Measurements from ENCODE around the gene SGSM1. TPM values are rescaled to one million over a fixed set of nuclear protein-coding genes. Genes with fewer than 3 reads are reported as not detected.

Gene SGSM1
- total and polyA plus RNA-seq, 9 of the 15 experiments (the other 6 are each of a cell fraction or from before 2014, with no cell fraction given) = not detected

DNA sequence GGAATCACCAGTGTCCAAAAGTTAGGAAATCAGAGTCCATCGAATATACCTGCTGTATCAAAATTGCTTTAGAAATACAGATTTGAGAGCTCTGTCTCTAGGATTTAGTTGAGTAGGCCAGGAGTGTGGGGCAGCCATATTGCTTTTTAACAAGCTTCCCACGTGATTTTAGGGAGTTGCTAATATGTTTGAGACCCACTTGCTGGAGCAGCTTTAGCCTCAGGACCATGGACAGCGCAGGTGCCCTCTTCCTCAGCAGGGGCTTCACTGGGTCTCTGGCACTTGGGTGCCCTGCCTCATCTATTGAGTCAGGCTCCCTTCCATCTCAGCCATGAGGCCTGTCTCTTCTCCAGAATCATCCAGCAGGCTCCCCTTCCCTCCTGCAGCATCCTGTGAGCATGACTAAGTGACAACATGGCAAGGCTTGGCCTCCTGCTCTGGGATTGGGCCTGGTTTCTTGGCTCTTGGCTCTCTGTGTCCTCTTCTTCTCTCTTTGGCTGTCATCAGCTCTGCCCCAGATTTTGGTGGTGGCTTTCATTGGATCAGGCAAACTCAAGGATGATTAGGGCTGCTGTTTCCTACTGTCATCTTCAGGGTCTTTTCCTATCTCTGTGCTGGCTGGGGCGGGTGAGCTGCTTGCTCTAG, 70.0 kb downstream of the SGSM1 start:
- no peak overlapping the region for H3K27ac ChIP-seq (ENCODE audit: extremely low read depth, low read depth, low read length)
- no TSS peak for BruUV-seq (replicated peaks)
- H3K4me3 ChIP-seq = no peak overlapping the region
- in situ Hi-C loops (cut with MboI) (no loop called here), intact Hi-C loops (cut with micrococcal nuclease) (no loop called here)
- ChIA-PET POLR2A (interaction anchor here (0.7 kb wide), 1 partner anchor 43 kb away, joined by 3 read pairs; no protein-coding TSS in a partner anchor), CTCF (ENCODE audit: low intra/inter-chr PET ratio) (interaction anchor here (0.5 kb wide), 1 partner anchor 190 kb away, joined by 3 read pairs; no protein-coding TSS in a partner anchor)
- no peaks in the 10 kb centered on the region; a peak in 1 of 5 replicates for H3K27me3 ChIP-seq (ENCODE audit: control insufficient read depth in 2 of 2, insufficient read depth in 2 of 2, low read length in 2 of 2)
- no peaks in the 10 kb centered on the region for H3K9me3 ChIP-seq (replicated peaks; ENCODE audit: control insufficient read depth, insufficient read depth, low read depth, low read length)
- no peaks in the 10 kb centered on the region for H4K20me1 ChIP-seq (replicated peaks; ENCODE audit: control insufficient read depth, insufficient read depth, low read length)
- FAIRE-seq (no peak), DNase-seq (ENCODE audit: extremely low read depth in 1 of 4, low spot score in 3 of 4) (peak; percentile 16 to 33 (median 24)), ATAC-seq (no peak)
- 3% methylated on average over 4 of the region's 4 CpGs for WGBS (ENCODE audit: insufficient coverage, low coverage, missing lambda C conversion rate)
- no peak overlapping the region for H2AFZ ChIP-seq (ENCODE audit: low read depth, low read length)
- no peaks in the 10 kb centered on the region for H3K79me2 ChIP-seq (ENCODE audit: control insufficient read depth, insufficient read depth, low read length)
- H3K36me3 ChIP-seq (ENCODE audit: control insufficient read depth, insufficient read depth, low read length) = no peaks in the 10 kb centered on the region
- H3K9ac ChIP-seq (ENCODE audit: insufficient read depth in 1 of 2, low read depth in 2 of 2, low read length in 2 of 2) = no peak overlapping the region
- H3K4me2 ChIP-seq (ENCODE audit: insufficient read depth, low read length) = no peak overlapping the region
- no peaks in the 10 kb centered on the region for H3K9me1 ChIP-seq (ENCODE audit: control insufficient read depth, insufficient read depth, low read length)
- H3K4me1 ChIP-seq (replicated peaks in 1 of 2; ENCODE audit: control insufficient read depth in 2 of 2, insufficient read depth in 2 of 2, low read length in 2 of 2) = no peaks in the 10 kb centered on the region; a peak in 1 of 5 replicates
- TF ChIP-seq EHMT2 (IDR thresholded peaks at IDR 0.05) = peak; percentile 93
- no peak for TF ChIP-seq YY1 (IDR thresholded peaks at IDR 0.05; ENCODE audit: borderline replicate concordance in 1 of 3, control insufficient read depth in 1 of 3, extremely low read depth in 1 of 3, insufficient read depth in 3 of 3, insufficient read length in 1 of 3, insufficient replicate concordance in 2 of 3, low read depth in 1 of 3, low read length in 2 of 3)
- peak; percentile 60; the same call in 1 of the 2 replicates for TF ChIP-seq PRMT5 (CRISPR knock-in tag; IDR thresholded peaks at IDR 0.05)
- peak; percentile 80 for TF ChIP-seq MIER1 (IDR thresholded peaks at IDR 0.05; ENCODE audit: low read depth)
- TF ChIP-seq, protein P1, sequence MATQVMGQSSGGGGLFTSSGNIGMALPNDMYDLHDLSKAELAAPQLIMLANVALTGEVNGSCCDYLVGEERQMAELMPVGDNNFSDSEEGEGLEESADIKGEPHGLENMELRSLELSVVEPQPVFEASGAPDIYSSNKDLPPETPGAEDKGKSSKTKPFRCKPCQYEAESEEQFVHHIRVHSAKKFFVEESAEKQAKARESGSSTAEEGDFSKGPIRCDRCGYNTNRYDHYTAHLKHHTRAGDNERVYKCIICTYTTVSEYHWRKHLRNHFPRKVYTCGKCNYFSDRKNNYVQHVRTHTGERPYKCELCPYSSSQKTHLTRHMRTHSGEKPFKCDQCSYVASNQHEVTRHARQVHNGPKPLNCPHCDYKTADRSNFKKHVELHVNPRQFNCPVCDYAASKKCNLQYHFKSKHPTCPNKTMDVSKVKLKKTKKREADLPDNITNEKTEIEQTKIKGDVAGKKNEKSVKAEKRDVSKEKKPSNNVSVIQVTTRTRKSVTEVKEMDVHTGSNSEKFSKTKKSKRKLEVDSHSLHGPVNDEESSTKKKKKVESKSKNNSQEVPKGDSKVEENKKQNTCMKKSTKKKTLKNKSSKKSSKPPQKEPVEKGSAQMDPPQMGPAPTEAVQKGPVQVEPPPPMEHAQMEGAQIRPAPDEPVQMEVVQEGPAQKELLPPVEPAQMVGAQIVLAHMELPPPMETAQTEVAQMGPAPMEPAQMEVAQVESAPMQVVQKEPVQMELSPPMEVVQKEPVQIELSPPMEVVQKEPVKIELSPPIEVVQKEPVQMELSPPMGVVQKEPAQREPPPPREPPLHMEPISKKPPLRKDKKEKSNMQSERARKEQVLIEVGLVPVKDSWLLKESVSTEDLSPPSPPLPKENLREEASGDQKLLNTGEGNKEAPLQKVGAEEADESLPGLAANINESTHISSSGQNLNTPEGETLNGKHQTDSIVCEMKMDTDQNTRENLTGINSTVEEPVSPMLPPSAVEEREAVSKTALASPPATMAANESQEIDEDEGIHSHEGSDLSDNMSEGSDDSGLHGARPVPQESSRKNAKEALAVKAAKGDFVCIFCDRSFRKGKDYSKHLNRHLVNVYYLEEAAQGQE (IDR thresholded peaks at IDR 0.05; ENCODE audit: borderline replicate concordance) = peak; percentile 97
- TF ChIP-seq, protein P1 (CRISPR knock-in tag; IDR thresholded peaks at IDR 0.05; ENCODE audit: low read depth) = peak; percentile 90
- TF ChIP-seq NR2C1 (IDR thresholded peaks at IDR 0.05) = no peak
- TF ChIP-seq NR2C1 (tag; IDR thresholded peaks at IDR 0.05) = no peak
